ENCODE data around the gene PHF12.

Gene PHF12

GRCh38 chr17:28960256-28961061, 9.1 kb upstream of the PHF12 start:
- no peak overlapping the region for H3K27ac ChIP-seq (ENCODE audit: low read length)
- H3K4me1 ChIP-seq (ENCODE audit: low read length): no peaks in the 10 kb centered on the region
- H3K27me3 ChIP-seq (ENCODE audit: low read depth, low read length): peaks cover 16% of the 10 kb centered on the region
- no peaks in the 10 kb centered on the region for H3K79me2 ChIP-seq (ENCODE audit: low read length)
- H3K4me3 ChIP-seq (ENCODE audit: low read length): no peak overlapping the region
- TF ChIP-seq EZH2phosphoT487 (IDR thresholded peaks at IDR 0.05; ENCODE audit: low read depth) (no peak), CTCF (IDR thresholded peaks at IDR 0.05; ENCODE audit: low read depth, low read length) (no peak)
- H4K20me1 ChIP-seq (ENCODE audit: insufficient read depth, low read length): no peaks in the 10 kb centered on the region
- no peak overlapping the region for H3K9ac ChIP-seq (ENCODE audit: low read length)
- H2AFZ ChIP-seq (ENCODE audit: low read depth, low read length): no peak overlapping the region
- H3K9me3 ChIP-seq (ENCODE audit: insufficient read depth, low read length): no peaks in the 10 kb centered on the region
- H3K36me3 ChIP-seq (replicated peaks; ENCODE audit: low read depth, low read length): no peaks in the 10 kb centered on the region
- no peak overlapping the region for H3K4me2 ChIP-seq (ENCODE audit: low read length)

- no peak overlapping the region for H3K4me2 ChIP-seq (ENCODE audit: low read length)
- H3K36me3 ChIP-seq (replicated peaks; ENCODE audit: low read depth, low read length): no peaks in the 10 kb centered on the region
- TF ChIP-seq EZH2phosphoT487 (IDR thresholded peaks at IDR 0.05; ENCODE audit: low read depth): no peak
- no peak for TF ChIP-seq CTCF (IDR thresholded peaks at IDR 0.05; ENCODE audit: low read depth, low read length)
- no peak overlapping the region for H3K9ac ChIP-seq (ENCODE audit: low read length)
- H3K27ac ChIP-seq (ENCODE audit: low read length): no peak overlapping the region
- no peak overlapping the region for H3K4me3 ChIP-seq (ENCODE audit: low read length)
- H3K9me3 ChIP-seq (ENCODE audit: insufficient read depth, low read length): no peaks in the 10 kb centered on the region
- H2AFZ ChIP-seq (ENCODE audit: low read depth, low read length): no peak overlapping the region
- H4K20me1 ChIP-seq (ENCODE audit: insufficient read depth, low read length): no peaks in the 10 kb centered on the region
- H3K27me3 ChIP-seq (ENCODE audit: low read depth, low read length): peaks cover 15% of the 10 kb centered on the region
- H3K79me2 ChIP-seq (ENCODE audit: low read length): no peaks in the 10 kb centered on the region
- no peaks in the 10 kb centered on the region for H3K4me1 ChIP-seq (ENCODE audit: low read length)
Observed at GRCh38 chr17:28959471-28959871, 8.2 kb upstream of the PHF12 start.

GRCh38 chr17:28958820-28959455, 7.6 kb upstream of the PHF12 start:
- Histone ChIP-seq H3K36me3 (replicated peaks; ENCODE audit: low read depth, low read length) (no peaks in the 10 kb centered on the region), H3K4me2 (ENCODE audit: low read length) (no peak overlapping the region), H3K9ac (ENCODE audit: low read length) (no peak overlapping the region), H2AFZ (ENCODE audit: low read depth, low read length) (no peak overlapping the region), H3K27ac (ENCODE audit: low read length) (no peak overlapping the region), H3K9me3 (ENCODE audit: insufficient read depth, low read length) (no peaks in the 10 kb centered on the region), H3K4me1 (ENCODE audit: low read length) (no peaks in the 10 kb centered on the region), H3K79me2 (ENCODE audit: low read length) (no peaks in the 10 kb centered on the region), H3K27me3 (ENCODE audit: low read depth, low read length) (peaks cover 10% of the 10 kb centered on the region), H3K4me3 (ENCODE audit: low read length) (no peak overlapping the region), H4K20me1 (ENCODE audit: insufficient read depth, low read length) (no peaks in the 10 kb centered on the region)
- TF ChIP-seq CTCF (IDR thresholded peaks at IDR 0.05; ENCODE audit: low read depth, low read length) (no peak), EZH2phosphoT487 (IDR thresholded peaks at IDR 0.05; ENCODE audit: low read depth) (no peak)

- no peak overlapping the region for H3K4me2 ChIP-seq (ENCODE audit: low read length)
- H3K4me3 ChIP-seq (ENCODE audit: low read length): no peak overlapping the region
- no peaks in the 10 kb centered on the region for H3K36me3 ChIP-seq (replicated peaks; ENCODE audit: low read depth, low read length)
- no peaks in the 10 kb centered on the region for H4K20me1 ChIP-seq (ENCODE audit: insufficient read depth, low read length)
- no peak overlapping the region for H3K9ac ChIP-seq (ENCODE audit: low read length)
- no peaks in the 10 kb centered on the region for H3K79me2 ChIP-seq (ENCODE audit: low read length)
- H3K4me1 ChIP-seq (ENCODE audit: low read length): peaks cover 8% of the 10 kb centered on the region
- no peak for TF ChIP-seq EZH2phosphoT487 (IDR thresholded peaks at IDR 0.05; ENCODE audit: low read depth)
- no peak for TF ChIP-seq CTCF (IDR thresholded peaks at IDR 0.05; ENCODE audit: low read depth, low read length)
- 0 out of 2 replicates have a peak, but pooled peaks cover under 1% of the 10 kb centered on the region for H3K27me3 ChIP-seq (ENCODE audit: low read depth, low read length)
- H3K9me3 ChIP-seq (ENCODE audit: insufficient read depth, low read length): no peaks in the 10 kb centered on the region
- no peak overlapping the region for H2AFZ ChIP-seq (ENCODE audit: low read depth, low read length)
- no peak overlapping the region for H3K27ac ChIP-seq (ENCODE audit: low read length)
Observed at GRCh38 chr17:28957992-28958355, 6.7 kb upstream of the PHF12 start.

Data from OCI-LY3 (cell line).